Measurements from ENCODE around the gene ADARB1. TPM values are rescaled to one million over a fixed set of nuclear protein-coding genes. Genes with fewer than 3 reads are reported as not detected.
"Not testable (repeated sequence)": the region's sequence is repeated elsewhere in the genome, so short reads cannot be mapped to it uniquely, and the experiment has no call there.

ADARB1 gene
- total and polyA plus RNA-seq, 2 of the 4 experiments (the other 2 are of a cell fraction): 39.8 to 47.3 TPM

GRCh38 chr21:45027241-45028196 is 46.9 kb upstream of the ADARB1 start:
- H3K27ac ChIP-seq (ENCODE audit: insufficient read depth, low read length): no peak overlapping the region
- intact Hi-C loops (cut with micrococcal nuclease): no loop called here
- no TSS peak for BruUV-seq (replicated peaks)
- no peak overlapping the region for H4K5ac ChIP-seq (ENCODE audit: low read depth, low read length)
- no peak overlapping the region for H4K8ac ChIP-seq (ENCODE audit: low read depth in 2 of 2, low read length in 2 of 2)
- H3K4me3 ChIP-seq (ENCODE audit: insufficient read depth, low read depth, low read length): no peak overlapping the region
- no peak overlapping the region for H2BK20ac ChIP-seq (ENCODE audit: low read depth, low read length)
- peaks cover 2% of the 10 kb centered on the region; the same call in 1 of the 2 replicates for H3K4me1 ChIP-seq (ENCODE audit: control insufficient read depth, insufficient read depth, low read length)
- H3K9me3 ChIP-seq (ENCODE audit: control insufficient read depth, insufficient read depth, low read length): peaks cover 5% of the 10 kb centered on the region
- H2AK9ac ChIP-seq (replicated peaks; ENCODE audit: low read depth, low read length, poor library complexity): peak overlapping the region; percentile 63
- no peak overlapping the region for H3K56ac ChIP-seq (ENCODE audit: extremely low read depth, insufficient read depth, low read length)
- DNase-seq: no peak
- no peak overlapping the region for H3K18ac ChIP-seq (ENCODE audit: low read depth, low read length)
- no peak overlapping the region for H3K14ac ChIP-seq (replicated peaks; ENCODE audit: low read depth, low read length)
- dilution Hi-C loops (cut with HindIII; ENCODE audit: low sequenced_read_pairs, unreplicated experiment): no loop called here
- no peak for TF ChIP-seq MAZ (IDR thresholded peaks at IDR 0.05; ENCODE audit: borderline replicate concordance, low read depth, low read length)
- TF ChIP-seq RAD21 (IDR thresholded peaks at IDR 0.05; ENCODE audit: low read length): no peak
- TF ChIP-seq USF2 (IDR thresholded peaks at IDR 0.05; ENCODE audit: low read depth, low read length): no peak
- WGBS, 2 experiments (ENCODE audit: extremely low coverage in 2 of 2, insufficient read length in 1 of 2): 91% methylated on average over 10 of the region's 21 CpGs; no CpG with 5 or more reads in 1 of the 2 experiments
- H3K36me3 ChIP-seq (ENCODE audit: control insufficient read depth, insufficient read depth, low read length): no peaks in the 10 kb centered on the region
- no peaks in the 10 kb centered on the region; the same call in 1 of the 2 replicates for H3K27me3 ChIP-seq (ENCODE audit: control insufficient read depth, insufficient read depth, low read length)
- ChIA-PET POLR2A (ENCODE audit: unreplicated experiment) (no interaction called here), CTCF (no interaction called here)
- H3K4me2 ChIP-seq (ENCODE audit: low read depth, low read length): no peak overlapping the region
- H2BK5ac ChIP-seq (ENCODE audit: low read depth, low read length, poor library complexity, severe bottlenecking): no peak overlapping the region
- H3K79me1 ChIP-seq (ENCODE audit: low read depth in 1 of 2, low read length in 2 of 2): no peaks in the 10 kb centered on the region
- no peak overlapping the region for H2AFZ ChIP-seq (replicated peaks; ENCODE audit: low read length, poor library complexity)
- H4K91ac ChIP-seq (ENCODE audit: insufficient read depth, low read depth, low read length): peak overlapping the region; percentile 14; the same call in 1 of the 2 replicates
- H4K20me1 ChIP-seq (ENCODE audit: insufficient read depth, low read length): no peaks in the 10 kb centered on the region
- H3K4ac ChIP-seq (ENCODE audit: low read depth, low read length): no peak overlapping the region
- no peaks in the 10 kb centered on the region for H3K9me1 ChIP-seq (ENCODE audit: insufficient read depth, low read length)
- in situ Hi-C loops (cut with MboI; ENCODE audit: low sequenced_read_pairs): no loop called here
- peak overlapping the region; percentile 59; the same call in 1 of the 2 replicates for H2AK5ac ChIP-seq (ENCODE audit: low read depth, low read length)
- ATAC-seq (ENCODE audit: low read depth): no peak
- H3K23ac ChIP-seq (ENCODE audit: low read depth, low read length): no peak overlapping the region
- H2BK120ac ChIP-seq (ENCODE audit: low read depth, low read length): no peak overlapping the region
- H2BK15ac ChIP-seq (ENCODE audit: low read depth, low read length): peak overlapping the region; percentile 88; the same call in 1 of the 3 replicates
- no peak overlapping the region for H3K9ac ChIP-seq (ENCODE audit: low read depth, low read length)

GRCh38 chr21:45028645-45029044 is 45.7 kb upstream of the ADARB1 start:
- H3K18ac ChIP-seq (ENCODE audit: low read depth, low read length); H3K4me1 ChIP-seq (ENCODE audit: control insufficient read depth, insufficient read depth, low read length); CTCF ChIA-PET; H3K27ac ChIP-seq (ENCODE audit: insufficient read depth, low read length); H4K91ac ChIP-seq (ENCODE audit: insufficient read depth, low read depth, low read length); H4K8ac ChIP-seq (ENCODE audit: low read depth in 2 of 2, low read length in 2 of 2); H3K14ac ChIP-seq (replicated peaks; ENCODE audit: low read depth, low read length); intact Hi-C loops (cut with micrococcal nuclease); H3K56ac ChIP-seq (ENCODE audit: extremely low read depth, insufficient read depth, low read length); H3K4me3 ChIP-seq (ENCODE audit: insufficient read depth, low read depth, low read length); H2AK9ac ChIP-seq (replicated peaks; ENCODE audit: low read depth, low read length, poor library complexity); ATAC-seq (ENCODE audit: low read depth); H4K20me1 ChIP-seq (ENCODE audit: insufficient read depth, low read length); H3K23ac ChIP-seq (ENCODE audit: low read depth, low read length); H3K4ac ChIP-seq (ENCODE audit: low read depth, low read length); POLR2A ChIA-PET (ENCODE audit: unreplicated experiment); in situ Hi-C loops (cut with MboI; ENCODE audit: low sequenced_read_pairs); H2BK20ac ChIP-seq (ENCODE audit: low read depth, low read length); H4K5ac ChIP-seq (ENCODE audit: low read depth, low read length); H3K36me3 ChIP-seq (ENCODE audit: control insufficient read depth, insufficient read depth, low read length); H3K79me1 ChIP-seq (ENCODE audit: low read depth in 1 of 2, low read length in 2 of 2); H3K9me3 ChIP-seq (ENCODE audit: control insufficient read depth, insufficient read depth, low read length); H3K9me1 ChIP-seq (ENCODE audit: insufficient read depth, low read length); H3K27me3 ChIP-seq (ENCODE audit: control insufficient read depth, insufficient read depth, low read length); H2BK5ac ChIP-seq (ENCODE audit: low read depth, low read length, poor library complexity, severe bottlenecking); dilution Hi-C loops (cut with HindIII; ENCODE audit: low sequenced_read_pairs, unreplicated experiment); H2BK15ac ChIP-seq (ENCODE audit: low read depth, low read length); H2AK5ac ChIP-seq (ENCODE audit: low read depth, low read length); H3K9ac ChIP-seq (ENCODE audit: low read depth, low read length); H2BK120ac ChIP-seq (ENCODE audit: low read depth, low read length); DNase-seq; H2AFZ ChIP-seq (replicated peaks; ENCODE audit: low read length, poor library complexity); H3K4me2 ChIP-seq (ENCODE audit: low read depth, low read length); BruUV-seq (replicated peaks): not testable (repeated sequence)
- WGBS, 2 experiments (ENCODE audit: extremely low coverage in 2 of 2, insufficient read length in 1 of 2): no CpG with 5 or more reads among the region's 12 CpGs

Data from IMR-90 (cell line).